ENCODE measurements around the gene XBP1. TPM values are rescaled to one million over a fixed set of nuclear protein-coding genes. Genes with fewer than 3 reads are reported as not detected.
"Not testable (repeated sequence)": the region's sequence is repeated elsewhere in the genome, so short reads cannot be mapped to it uniquely, and the experiment has no call there.

XBP1 gene
- total and polyA plus RNA-seq, 2 of the 4 experiments (the other 2 are of a cell fraction) = 95.0 to 223 TPM

DNA sequence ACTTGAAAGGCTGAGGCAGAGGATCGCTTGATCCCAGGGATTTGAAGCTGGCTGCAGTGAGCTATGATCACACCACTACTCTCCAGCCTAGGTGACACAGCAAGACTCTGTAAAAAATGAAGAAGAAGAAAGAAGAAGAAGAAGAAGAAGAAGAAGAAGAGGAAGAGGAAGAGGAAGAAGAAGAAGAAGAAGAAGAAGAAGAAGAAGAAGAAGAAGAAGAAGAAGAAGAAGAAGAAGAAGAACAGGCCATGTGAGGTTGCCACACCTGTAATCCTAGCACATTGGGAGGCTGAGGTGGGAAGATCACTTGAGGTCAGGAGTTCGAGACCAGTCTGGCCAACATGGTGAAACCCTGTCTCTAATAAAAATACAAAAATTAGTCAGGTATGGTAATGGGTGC, 43.9 kb upstream of the XBP1 start:
- H4K20me1 ChIP-seq (ENCODE audit: insufficient read depth, low read length); H2BK15ac ChIP-seq (ENCODE audit: low read depth, low read length); H4K5ac ChIP-seq (ENCODE audit: low read depth, low read length); ATAC-seq (ENCODE audit: low read depth); H2AK9ac ChIP-seq (replicated peaks; ENCODE audit: low read depth, low read length, poor library complexity); H3K4me1 ChIP-seq (ENCODE audit: control insufficient read depth, insufficient read depth, low read length); H3K9ac ChIP-seq (ENCODE audit: low read depth, low read length); H4K91ac ChIP-seq (ENCODE audit: insufficient read depth, low read depth, low read length); H2BK5ac ChIP-seq (ENCODE audit: low read depth, low read length, poor library complexity, severe bottlenecking); dilution Hi-C loops (cut with HindIII; ENCODE audit: low sequenced_read_pairs, unreplicated experiment); intact Hi-C loops (cut with micrococcal nuclease); H3K79me1 ChIP-seq (ENCODE audit: low read depth in 1 of 2, low read length in 2 of 2); DNase-seq; H2BK120ac ChIP-seq (ENCODE audit: low read depth, low read length); H3K18ac ChIP-seq (ENCODE audit: low read depth, low read length); H3K36me3 ChIP-seq (ENCODE audit: control insufficient read depth, insufficient read depth, low read length); H2AK5ac ChIP-seq (ENCODE audit: low read depth, low read length); H3K4ac ChIP-seq (ENCODE audit: low read depth, low read length); H3K27ac ChIP-seq (ENCODE audit: insufficient read depth, low read length); H2BK20ac ChIP-seq (ENCODE audit: low read depth, low read length); H3K56ac ChIP-seq (ENCODE audit: extremely low read depth, insufficient read depth, low read length); H3K27me3 ChIP-seq (ENCODE audit: control insufficient read depth, insufficient read depth, low read length); H4K8ac ChIP-seq (ENCODE audit: low read depth in 2 of 2, low read length in 2 of 2); in situ Hi-C loops (cut with MboI; ENCODE audit: low sequenced_read_pairs); H3K9me3 ChIP-seq (ENCODE audit: control insufficient read depth, insufficient read depth, low read length); H2AFZ ChIP-seq (replicated peaks; ENCODE audit: low read length, poor library complexity); BruUV-seq (replicated peaks); H3K4me3 ChIP-seq (ENCODE audit: insufficient read depth, low read depth, low read length); H3K4me2 ChIP-seq (ENCODE audit: low read depth, low read length); POLR2A ChIA-PET (ENCODE audit: unreplicated experiment); H3K23ac ChIP-seq (ENCODE audit: low read depth, low read length); H3K14ac ChIP-seq (replicated peaks; ENCODE audit: low read depth, low read length); H3K9me1 ChIP-seq (ENCODE audit: insufficient read depth, low read length): not testable (repeated sequence)
- WGBS, 2 experiments (ENCODE audit: extremely low coverage in 2 of 2, insufficient read length in 1 of 2) = no CpG with 5 or more reads among the region's 2 CpGs
- CTCF ChIA-PET = interaction anchor here (0.5 to 1.0 kb wide), 2 partner anchors 11 to 22 kb away, joined by 3 read pairs; no protein-coding TSS in a partner anchor
